K562 (cell line): ENCODE data around the gene NRG3. TPM values are rescaled to one million over a fixed set of nuclear protein-coding genes. Genes with fewer than 3 reads are reported as not detected.

Experiments used
- ATAC-seq: fragments of 200-7000 bp; cut with Tn5 transposase; 3 replicates; pipeline ENCODE4 v1.9.1; 2020; ENCODE audit warnings: moderate library complexity
- BruUV-seq: library from RNA; stranded (reverse); fragments of 400-500 nt; replicated peaks from 2 replicates; lab custom pipeline; 2021; lab: Mats Ljungman, UMichigan
- CTCF ChIA-PET: fragments of 300-600 bp; formaldehyde crosslinking; extraction: SDS; loops from one replicate; lab custom pipeline; 2021; ENCODE audit warnings: low intra/inter-chr PET ratio; lab: Yijun Ruan, JAX
- POLR2A ChIA-PET: fragments of 300-600, 350-650 bp; sonication (Branson Sonifier 250); formaldehyde crosslinking; extraction: SDS; loops from one replicate; lab custom pipeline; 2021; ENCODE audit warnings: antibody characterized with exemption, inconsistent platforms; lab: Yijun Ruan, JAX
- DNase-seq, 4 experiments: peaks; one replicate each; pipeline versions ENCODE4 v3.0.0 to v3.0.0-alpha.2; 2011 to 2018; ENCODE audit warnings: low spot score in 3 of 4, mixed read lengths in 3 of 4; ENCODE audit errors: extremely low read depth in 1 of 4
- FAIRE-seq: peaks from 2 replicates; lab custom pipeline; 2011; peaks lifted over from hg19 to GRCh38; lab: Jason Lieb, UNC
- H2AFZ ChIP-seq: 2 replicates; pipeline ENCODE4 v1.6.0; 2011; ENCODE audit warnings: low read depth, low read length, control low read depth, inconsistent platforms
- H3K27ac ChIP-seq: fragments of 200-600 bp; 3 replicates; pipeline ENCODE4 v1.8.0; 2011; ENCODE audit warnings: low read depth, mild to moderate bottlenecking, control low read depth, inconsistent platforms, low read length, moderate library complexity, mixed read lengths; ENCODE audit errors: extremely low read depth
- H3K27me3 ChIP-seq, 2 experiments: fragments of 300-600 bp in 1 of 2; 2 replicates in 1 of 2; 3 replicates in 1 of 2; pipeline versions ENCODE4 v1.6.0 to v1.8.0; 2011; ENCODE audit warnings: inconsistent platforms in 2 of 2, low read length in 2 of 2, mild to moderate bottlenecking in 1 of 2, mixed read lengths in 1 of 2, moderate library complexity in 1 of 2; ENCODE audit not compliant: control insufficient read depth in 2 of 2, insufficient read depth in 2 of 2
- H3K36me3 ChIP-seq: fragments of 300-600 bp; 3 replicates; pipeline ENCODE4 v1.8.0; 2011; ENCODE audit warnings: mild to moderate bottlenecking, low read length, inconsistent platforms; ENCODE audit not compliant: control insufficient read depth, insufficient read depth
- H3K4me1 ChIP-seq, 2 experiments: fragments of 200-600 bp in 1 of 2; replicated peaks in 1 of 2; 2 replicates in 1 of 2; 3 replicates in 1 of 2; pipeline versions ENCODE4 v1.5.1 to v1.8.0; 2011; ENCODE audit warnings: inconsistent platforms in 2 of 2, low read length in 2 of 2, mild to moderate bottlenecking in 1 of 2, mixed read lengths in 1 of 2, moderate library complexity in 1 of 2; ENCODE audit not compliant: control insufficient read depth in 2 of 2, insufficient read depth in 2 of 2
- H3K4me2 ChIP-seq: 2 replicates; pipeline ENCODE4 v1.6.1; 2011; ENCODE audit warnings: low read length, control low read depth, inconsistent platforms, mixed read lengths; ENCODE audit not compliant: insufficient read depth
- H3K4me3 ChIP-seq: fragments of 200-600 bp; sonication (generic), shearing (Covaris generic); 2 replicates; pipeline ENCODE4 v1.5.1; 2016; ENCODE audit warnings: control low read depth, inconsistent platforms
- H3K79me2 ChIP-seq: fragments of 200-600 bp; 3 replicates; pipeline ENCODE4 v1.8.0; 2011; ENCODE audit warnings: low read length, inconsistent platforms; ENCODE audit not compliant: control insufficient read depth, insufficient read depth
- H3K9ac ChIP-seq, 2 experiments: 2 replicates each; pipeline versions ENCODE4 v1.6.0 to v1.6.1; 2011; ENCODE audit warnings: low read depth in 2 of 2, low read length in 2 of 2, control low read depth in 1 of 2, inconsistent platforms in 1 of 2, mild to moderate bottlenecking in 1 of 2, mixed read lengths in 1 of 2; ENCODE audit not compliant: insufficient read depth in 1 of 2
- H3K9me1 ChIP-seq: one replicate; pipeline ENCODE4 v1.6.0; 2011; ENCODE audit warnings: inconsistent platforms, mild to moderate bottlenecking, low read length, moderate library complexity; ENCODE audit not compliant: control insufficient read depth, insufficient read depth
- H3K9me3 ChIP-seq: replicated peaks from 2 replicates; pipeline ENCODE4 v1.5.1; 2011; ENCODE audit warnings: low read depth, low read length, inconsistent platforms; ENCODE audit not compliant: control insufficient read depth, insufficient read depth
- H4K20me1 ChIP-seq: replicated peaks from 2 replicates; pipeline ENCODE4 v1.6.1; 2011; ENCODE audit warnings: low read length, inconsistent platforms, mixed read lengths; ENCODE audit not compliant: control insufficient read depth, insufficient read depth
- ARID2 ChIP-seq: fragments of 450-650 bp; IDR thresholded peaks from 2 replicates; pipeline ENCODE4 v1.6.1; 2017; ENCODE audit warnings: antibody characterized with exemption, mild to moderate bottlenecking
- ARID3B ChIP-seq: fragments of 250-450 bp; sonication (Bioruptor Pico); IDR thresholded peaks from 2 replicates; pipeline ENCODE4 v1.4.0; 2020; ENCODE audit warnings: borderline replicate concordance
- CBFA2T2 ChIP-seq: fragments of 450-650 bp; conservative IDR thresholded peaks from 2 replicates; pipeline ENCODE4 v1.6.1; 2017; ENCODE audit warnings: mild to moderate bottlenecking
- EHMT2 ChIP-seq: fragments of 450-650 bp; IDR thresholded peaks from 2 replicates; pipeline ENCODE4 v1.6.1; 2018; ENCODE audit warnings: antibody characterized with exemption
- L3MBTL2 ChIP-seq: fragments of 450-650 bp; IDR thresholded peaks from 2 replicates; pipeline ENCODE4 v1.6.1; 2016; ENCODE audit warnings: mild to moderate bottlenecking, moderate library complexity
- LARP7 ChIP-seq: fragments of 450-650 bp; IDR thresholded peaks from 2 replicates; pipeline ENCODE4 v1.6.1; 2016
- MLX ChIP-seq, 2 experiments: fragments of 450-650 bp in 1 of 2; sonication (generic) in 1 of 2; formaldehyde crosslinking; conservative IDR thresholded peaks; 2 replicates each; pipeline versions ENCODE4 v1.4.0 to v1.8.1; 2020 to 2022; ENCODE audit warnings: mild to moderate bottlenecking in 1 of 2, missing genetic modification reagents in 1 of 2
- NONO ChIP-seq, 2 experiments: fragments of 200-400 bp in 1 of 2; fragments of 450-650 bp in 1 of 2; formaldehyde crosslinking in 1 of 2; IDR thresholded peaks; 2 replicates each; pipeline ENCODE4 v1.6.1; 2017; ENCODE audit warnings: low read depth in 2 of 2, mild to moderate bottlenecking in 2 of 2, moderate library complexity in 2 of 2, low read length in 1 of 2
- U2AF2 ChIP-seq: fragments of 200-400 bp; formaldehyde crosslinking; optimal IDR thresholded peaks from 2 replicates; pipeline ENCODE3; 2017; ENCODE audit warnings: low read depth, mild to moderate bottlenecking, low read length
- ZBTB12 ChIP-seq: fragments of 250-450 bp; sonication (Bioruptor Pico); IDR thresholded peaks from 2 replicates; pipeline ENCODE4 v1.4.0; 2020
- ZC3H8 ChIP-seq: fragments of 450-650 bp; IDR thresholded peaks from 2 replicates; pipeline ENCODE4 v1.6.1; 2017
- ZEB2 ChIP-seq: fragments of 450-650 bp; IDR thresholded peaks from 2 replicates; pipeline ENCODE4 v1.6.1; 2016
- ZNF12 ChIP-seq: sonication (generic); formaldehyde crosslinking; IDR thresholded peaks from 2 replicates; pipeline ENCODE4 v1.4.0; 2020; ENCODE audit warnings: mild to moderate bottlenecking, missing genetic modification reagents
- ZNF143 ChIP-seq: sonication (generic); formaldehyde crosslinking; IDR thresholded peaks from 2 replicates; pipeline ENCODE4 v1.9.0; 2022; ENCODE audit warnings: mild to moderate bottlenecking, missing genetic modification reagents
- ZSCAN32 ChIP-seq: fragments of 450-650 bp; formaldehyde crosslinking; IDR thresholded peaks from 2 replicates; pipeline ENCODE4 v1.4.0; 2020; ENCODE audit warnings: mild to moderate bottlenecking, moderate library complexity
- whole genome bisulfite sequencing: fragments of 100-300 bp; shearing (Covaris generic); methylation state at CpG from one replicate; pipeline ENCODE4 v1.1.6; 2016; ENCODE audit warnings: low coverage, mixed read lengths; ENCODE audit not compliant: insufficient coverage; ENCODE audit errors: missing lambda C conversion rate; 5-methylcytosine and 5-hydroxymethylcytosine counted together
- in situ Hi-C: fragments of 300-500 bp; cut with MboI; formaldehyde crosslinking; loops from 4 replicates; pipeline ENCODE4 v1.15.0; 2018; ENCODE audit warnings: inconsistent platforms, mixed read lengths
- intact Hi-C: fragments of 100-400 bp; cut with micrococcal nuclease; formaldehyde crosslinking; loops from 2 replicates; pipeline ENCODE4 v1.14.2; 2022
- polyA plus RNA-seq, 8 experiments: library from polyadenylated mRNA; depleted of rRNA in 4 of 8; stranded (reverse) in 5 of 8; unstranded in 3 of 8; fragments of >200 nt; fragmentation: Nextera tagmentation in 2 of 8; fragmentation: Illumina TruSeq in 1 of 8; extraction: Ambion mirVana in 2 of 8; extraction: Trizol in 1 of 8; gene quantifications; 2 replicates each; pipeline versions ENCODE4 v1.2.1 to v1.2.3, GENCODE V29; 2011 to 2014; ENCODE audit warnings: inconsistent platforms in 1 of 8, missing spikeins in 1 of 8
- total RNA-seq, 7 experiments: library from RNA; depleted of rRNA in 6 of 7; stranded (reverse); fragments of >200 nt in 6 of 7; fragmentation: Illumina TruSeq in 2 of 7; extraction: Trizol in 2 of 7; gene quantifications; 2 replicates each; pipeline versions ENCODE4 v1.2.1 to v1.2.3, GENCODE V29; 2011 to 2021; ENCODE audit warnings: low replicate concordance in 1 of 7
- TF ChIP-seq, protein P1 (sequence below): fragments of 450-650 bp; IDR thresholded peaks from 2 replicates; pipeline ENCODE4 v1.6.1; 2018; ENCODE audit not compliant: partially characterized antibody

Gene NRG3
- total and polyA plus RNA-seq, 9 of the 15 experiments (the other 6 are each of a cell fraction or from before 2014, with no cell fraction given): not detected

DNA sequence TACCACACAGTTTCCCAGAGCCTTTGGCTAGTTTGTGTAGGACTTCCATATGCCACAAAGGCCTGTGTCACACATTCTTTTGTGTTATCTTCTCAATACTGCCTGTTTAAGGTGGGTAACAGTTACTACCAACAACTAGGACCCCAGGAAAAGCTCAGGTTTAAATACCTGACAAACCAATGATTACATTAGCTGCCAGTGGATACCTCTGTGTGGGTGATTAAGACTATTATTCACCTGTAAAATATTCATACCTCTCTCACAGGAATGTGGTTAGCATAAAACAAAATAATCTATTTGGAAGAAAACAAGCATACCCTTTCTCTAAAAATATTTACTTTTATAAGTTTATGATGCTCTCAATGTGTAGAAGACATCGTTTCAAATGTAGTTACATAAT is 1007.7 kb downstream of the NRG3 start (continued):
- TF ChIP-seq ZBTB12 (CRISPR knock-in tag): no peak
- TF ChIP-seq LARP7: no peak
- no peak for TF ChIP-seq ZEB2
- TF ChIP-seq ARID3B: no peak
- TF ChIP-seq ZSCAN32 (CRISPR knock-in tag): no peak
- TF ChIP-seq MLX (CRISPR knock-in tag; conservative IDR thresholded peaks at IDR 0.05): no peak
- TF ChIP-seq ZNF12: no peak
- TF ChIP-seq L3MBTL2: no peak

DNA sequence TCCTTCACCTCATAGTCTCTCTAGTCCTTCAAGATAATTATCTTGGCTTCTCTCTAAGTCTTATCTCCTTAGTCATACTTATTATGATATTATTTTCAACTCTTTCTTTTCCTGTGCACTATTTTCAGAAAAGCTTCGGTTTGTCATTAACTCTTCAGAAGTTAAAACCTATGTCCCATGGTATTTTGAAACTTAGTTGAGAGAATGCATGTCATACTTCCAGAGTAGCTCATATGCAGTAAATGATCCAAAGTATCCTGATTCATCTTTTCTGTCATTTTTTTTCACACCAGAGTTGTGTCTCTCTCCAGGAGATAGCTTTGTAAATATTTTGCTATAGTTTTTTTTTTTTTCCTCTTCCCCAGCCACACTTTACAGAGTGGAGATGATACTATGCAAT is 1008.6 kb downstream of the NRG3 start:
- H4K20me1 ChIP-seq: no peaks in the 10 kb centered on the region
- 6% methylated on average over 1 of the region's 1 CpG for WGBS
- no peak for DNase-seq
- no peaks in the 10 kb centered on the region for H3K27me3 ChIP-seq
- no peak overlapping the region for H3K4me2 ChIP-seq
- no peak overlapping the region for H3K4me3 ChIP-seq
- ATAC-seq: no peak
- H3K9me3 ChIP-seq: peaks cover 4% of the 10 kb centered on the region; the same call in 1 of the 2 replicates
- no peak overlapping the region for H2AFZ ChIP-seq
- no peaks in the 10 kb centered on the region for H3K9me1 ChIP-seq
- in situ Hi-C loops: no loop called here
- POLR2A ChIA-PET: no interaction called here
- no TSS peak for BruUV-seq
- intact Hi-C loops: no loop called here
- no peaks in the 10 kb centered on the region for H3K79me2 ChIP-seq
- H3K27ac ChIP-seq: no peak overlapping the region
- FAIRE-seq: no peak
- CTCF ChIA-PET: no interaction called here
- H3K4me1 ChIP-seq: no peaks in the 10 kb centered on the region
- H3K36me3 ChIP-seq: no peaks in the 10 kb centered on the region
- H3K9ac ChIP-seq: no peak overlapping the region
- TF ChIP-seq ARID2: no peak
- no peak for TF ChIP-seq U2AF2
- no peak for TF ChIP-seq EHMT2
- TF ChIP-seq, protein P1, sequence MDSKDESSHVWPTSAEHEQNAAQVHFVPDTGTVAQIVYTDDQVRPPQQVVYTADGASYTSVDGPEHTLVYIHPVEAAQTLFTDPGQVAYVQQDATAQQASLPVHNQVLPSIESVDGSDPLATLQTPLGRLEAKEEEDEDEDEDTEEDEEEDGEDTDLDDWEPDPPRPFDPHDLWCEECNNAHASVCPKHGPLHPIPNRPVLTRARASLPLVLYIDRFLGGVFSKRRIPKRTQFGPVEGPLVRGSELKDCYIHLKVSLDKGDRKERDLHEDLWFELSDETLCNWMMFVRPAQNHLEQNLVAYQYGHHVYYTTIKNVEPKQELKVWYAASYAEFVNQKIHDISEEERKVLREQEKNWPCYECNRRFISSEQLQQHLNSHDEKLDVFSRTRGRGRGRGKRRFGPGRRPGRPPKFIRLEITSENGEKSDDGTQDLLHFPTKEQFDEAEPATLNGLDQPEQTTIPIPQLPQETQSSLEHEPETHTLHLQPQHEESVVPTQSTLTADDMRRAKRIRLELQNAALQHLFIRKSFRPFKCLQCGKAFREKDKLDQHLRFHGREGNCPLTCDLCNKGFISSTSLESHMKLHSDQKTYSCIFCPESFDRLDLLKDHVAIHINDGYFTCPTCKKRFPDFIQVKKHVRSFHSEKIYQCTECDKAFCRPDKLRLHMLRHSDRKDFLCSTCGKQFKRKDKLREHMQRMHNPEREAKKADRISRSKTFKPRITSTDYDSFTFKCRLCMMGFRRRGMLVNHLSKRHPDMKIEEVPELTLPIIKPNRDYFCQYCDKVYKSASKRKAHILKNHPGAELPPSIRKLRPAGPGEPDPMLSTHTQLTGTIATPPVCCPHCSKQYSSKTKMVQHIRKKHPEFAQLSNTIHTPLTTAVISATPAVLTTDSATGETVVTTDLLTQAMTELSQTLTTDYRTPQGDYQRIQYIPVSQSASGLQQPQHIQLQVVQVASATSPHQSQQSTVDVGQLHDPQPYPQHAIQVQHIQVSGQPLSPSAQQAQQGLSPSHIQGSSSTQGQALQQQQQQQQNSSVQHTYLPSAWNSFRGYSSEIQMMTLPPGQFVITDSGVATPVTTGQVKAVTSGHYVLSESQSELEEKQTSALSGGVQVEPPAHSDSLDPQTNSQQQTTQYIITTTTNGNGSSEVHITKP: no peak
- TF ChIP-seq CBFA2T2: no peak
- no peak for TF ChIP-seq NONO (IDR thresholded peaks at IDR 0.05; ENCODE audit: low read depth in 2 of 2, low read length in 1 of 2)
- TF ChIP-seq MLX (CRISPR knock-in tag; conservative IDR thresholded peaks at IDR 0.05): no peak
- no peak for TF ChIP-seq ZNF143 (CRISPR knock-in tag)
- TF ChIP-seq ZSCAN32 (CRISPR knock-in tag): no peak
- TF ChIP-seq ZC3H8: no peak
